HG03066 (cell line): ENCODE data around the gene ASAP3.

Experiments
- ATAC-seq: cut with Tn5 transposase; IDR thresholded peaks from one replicate; pipeline ENCODE4 v1.9.1; 2021; ENCODE audit warnings: low read depth; ENCODE audit not compliant: unreplicated experiment

Gene ASAP3

DNA sequence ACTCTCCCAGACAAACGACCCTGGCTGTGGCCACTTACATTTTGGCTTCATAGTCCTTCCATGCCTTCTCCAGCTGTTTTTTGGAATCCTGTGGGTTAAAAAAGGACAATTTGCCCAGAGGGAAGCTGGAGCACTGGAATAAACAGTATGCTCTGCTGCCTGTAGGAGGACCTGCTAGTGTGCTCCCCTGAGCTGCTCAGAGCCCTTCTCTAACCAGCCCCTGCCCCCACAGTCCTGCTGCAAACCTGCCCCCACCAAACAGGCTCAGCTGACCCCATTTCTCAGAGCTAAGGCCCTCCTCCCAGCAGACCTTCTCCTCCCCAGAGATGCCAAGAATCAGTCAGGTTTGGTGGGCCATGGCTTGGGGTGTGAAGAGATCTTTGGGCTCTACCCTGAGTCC lies 32.5 kb downstream of the ASAP3 start:
- no peak for ATAC-seq

DNA sequence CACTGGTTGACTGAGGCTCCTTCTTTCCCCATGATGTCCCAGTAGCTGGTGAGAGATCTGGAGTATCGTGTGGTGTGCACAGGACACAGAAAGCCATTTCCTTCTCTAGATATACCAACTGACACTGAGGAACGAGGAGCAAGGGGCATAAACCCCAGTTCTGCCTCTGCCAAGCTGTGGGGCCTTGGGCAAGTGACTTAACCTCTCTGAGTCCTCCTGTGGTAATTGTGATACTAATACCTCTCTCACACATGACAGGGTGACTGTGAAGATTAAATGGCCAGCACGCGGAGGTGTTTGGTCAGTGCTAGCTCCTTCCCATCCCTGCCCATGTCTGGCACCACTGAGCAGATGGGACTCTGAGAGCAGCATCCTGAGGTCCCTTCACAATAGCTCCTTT lies 33.1 kb downstream of the ASAP3 start:
- no peak for ATAC-seq

DNA sequence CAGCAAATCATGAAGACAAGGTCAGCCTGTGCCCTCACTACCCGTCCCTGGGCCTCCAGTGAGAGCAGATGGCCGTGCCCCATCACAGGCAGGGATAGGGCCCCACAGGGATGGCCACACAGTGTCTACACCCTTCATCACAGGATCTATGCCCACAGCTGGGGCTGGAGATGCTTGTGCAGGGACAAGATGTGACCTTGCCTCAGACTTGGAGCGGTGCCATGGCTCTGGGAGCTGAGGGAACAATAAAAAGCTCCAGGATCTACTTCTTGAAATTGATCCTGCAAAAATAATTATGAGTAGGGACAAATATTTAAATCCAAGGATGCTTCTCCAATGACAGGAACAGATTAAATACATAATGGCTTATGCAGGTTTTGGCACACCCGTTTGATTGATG lies 34.0 kb downstream of the ASAP3 start:
- no peak for ATAC-seq

DNA sequence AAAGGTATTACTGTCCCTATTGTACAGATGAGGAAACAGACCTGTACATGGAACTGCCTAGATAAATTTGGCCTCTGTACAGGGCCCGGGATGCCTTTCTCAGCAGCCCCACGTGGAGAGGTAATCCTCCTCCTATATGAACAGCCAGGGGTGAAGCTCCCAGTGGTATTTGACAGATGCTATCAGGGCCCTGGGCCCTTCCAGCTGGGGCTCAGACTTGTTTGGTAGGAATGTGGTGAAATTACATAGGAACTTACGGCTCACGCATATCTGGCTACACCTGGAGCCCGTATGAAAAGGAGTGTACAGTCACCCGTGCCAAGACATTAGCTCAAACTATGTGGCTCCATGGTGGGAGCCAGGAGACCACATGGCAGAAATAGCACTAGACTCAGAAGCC lies 34.7 kb downstream of the ASAP3 start:
- ATAC-seq: no peak

DNA sequence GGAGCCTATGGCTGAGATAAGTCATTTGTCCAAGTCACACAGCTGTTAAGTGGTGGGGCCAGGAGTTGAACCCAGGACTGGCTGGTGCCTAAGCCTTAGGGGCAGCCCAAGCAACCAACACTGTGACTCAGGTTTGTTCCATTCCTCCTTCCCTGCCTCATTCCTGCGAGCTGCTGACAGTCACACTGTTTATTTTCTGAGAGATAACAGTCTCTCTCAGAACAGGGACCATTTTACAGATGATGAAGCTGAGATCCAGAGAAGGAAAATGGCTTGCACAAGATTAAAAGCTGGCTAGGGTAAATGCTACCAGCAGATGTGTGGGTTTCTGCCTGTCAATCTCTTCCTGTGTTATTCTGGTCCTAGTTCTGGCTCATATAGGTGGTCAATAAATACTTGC lies 35.1 kb downstream of the ASAP3 start:
- no peak for ATAC-seq

DNA sequence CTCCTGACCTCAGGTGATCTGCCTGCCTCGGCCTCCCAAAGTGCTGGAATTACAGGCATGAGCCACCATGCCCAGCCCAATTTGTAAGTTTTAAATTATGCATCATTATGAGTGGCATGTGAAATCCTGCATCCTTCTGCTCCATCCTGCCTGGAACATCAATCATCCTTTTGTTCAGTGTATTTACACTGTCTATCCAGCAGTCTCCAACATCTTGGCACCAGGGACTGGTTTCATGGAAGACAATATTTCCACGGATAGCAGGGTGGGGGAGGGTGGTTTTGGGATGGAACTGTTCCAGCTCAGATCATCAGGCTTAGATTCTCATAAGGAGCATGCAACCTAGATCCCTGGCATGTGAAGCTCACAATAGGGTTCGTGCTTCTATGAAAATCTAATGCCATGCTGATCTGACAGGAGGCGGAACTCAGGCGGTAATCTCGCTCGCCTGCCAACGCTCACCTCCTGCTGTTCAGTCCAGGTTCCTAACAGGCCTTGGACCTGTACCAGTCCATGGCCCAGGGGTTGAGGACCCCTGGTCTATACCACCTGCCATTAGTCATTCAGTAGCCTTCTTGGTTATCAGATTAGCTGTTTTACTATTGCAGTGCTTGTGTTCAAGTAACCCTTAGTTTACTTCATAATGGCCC lies 37.2 kb downstream of the ASAP3 start:
- ATAC-seq: no peak

DNA sequence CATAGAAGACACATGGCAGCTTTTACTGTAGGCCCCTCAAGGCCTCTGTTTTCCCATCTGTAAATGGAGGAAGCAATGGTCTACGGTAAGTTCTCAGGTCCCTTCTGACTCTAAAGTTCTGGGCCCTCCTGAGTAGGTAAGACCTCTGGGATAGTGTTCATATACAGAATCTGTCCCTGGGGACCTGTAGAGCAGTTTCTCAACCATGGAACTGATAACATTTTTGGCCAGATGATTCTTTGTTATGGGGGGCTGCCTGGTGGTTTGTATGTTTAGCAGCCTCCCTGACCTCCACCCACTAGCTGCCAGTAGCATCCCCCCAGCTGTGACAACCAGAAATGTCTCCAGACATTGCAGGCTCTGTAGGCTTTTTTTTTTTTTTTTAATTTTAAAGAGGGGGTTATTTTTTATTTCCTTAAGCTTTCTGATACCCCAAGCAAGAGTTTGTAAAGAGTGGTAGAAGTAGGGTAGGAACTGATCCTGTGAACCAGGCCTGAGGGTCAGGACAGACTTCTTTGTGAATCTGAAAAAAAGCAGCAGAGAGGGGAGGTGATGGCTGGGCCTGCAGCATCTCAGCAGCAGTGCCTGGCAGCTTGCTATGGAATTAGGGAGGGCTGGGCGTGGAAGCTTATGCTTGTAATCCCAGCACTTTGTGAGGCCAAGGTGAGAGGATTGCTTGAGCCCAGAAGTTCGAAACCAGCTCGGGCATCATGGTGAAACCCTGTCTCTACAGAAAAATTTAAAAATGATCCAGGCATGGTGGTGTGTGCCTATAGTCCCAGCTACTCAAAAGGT lies 39.2 kb downstream of the ASAP3 start:
- ATAC-seq: no peak

DNA sequence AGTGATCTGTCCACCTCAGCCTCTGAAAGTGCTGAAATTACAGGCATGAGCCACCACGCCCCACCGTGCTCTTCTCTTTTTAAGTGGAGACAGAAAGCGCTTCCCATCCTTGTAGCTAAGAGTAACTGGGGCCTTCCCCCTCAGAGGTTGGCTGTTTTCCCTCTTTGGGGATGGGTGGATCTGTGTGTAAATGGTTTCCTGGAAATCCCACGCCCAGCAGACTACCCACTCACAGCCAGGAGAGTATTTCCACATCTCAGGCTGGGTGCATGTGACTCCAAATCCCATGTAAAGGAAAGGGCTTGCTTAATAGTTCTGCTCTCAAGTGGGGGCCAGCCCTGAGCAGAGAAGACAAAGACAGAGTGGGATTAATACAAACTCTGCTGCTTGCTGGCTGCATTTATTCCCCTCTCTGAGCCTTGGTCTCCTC lies 39.9 kb downstream of the ASAP3 start:
- ATAC-seq: no peak

DNA sequence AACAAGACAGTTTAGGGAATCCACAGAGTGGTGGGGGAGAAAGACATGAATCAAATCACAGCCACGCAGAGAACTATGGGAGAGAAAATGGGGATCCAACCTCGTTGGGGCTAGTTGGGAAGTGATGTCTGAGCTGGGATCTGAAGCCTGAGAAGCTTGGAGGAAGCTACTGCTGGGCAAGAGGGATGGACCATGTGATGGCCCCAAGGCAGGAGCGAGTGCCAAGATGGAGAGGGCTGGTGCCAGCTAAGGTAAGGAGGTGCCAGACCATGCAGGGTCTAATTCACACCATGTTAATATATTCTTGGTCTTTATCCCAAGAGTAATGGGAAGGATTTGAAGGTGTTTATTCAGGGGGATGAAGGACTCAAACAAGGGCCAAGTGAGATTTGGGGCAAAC lies 41.2 kb downstream of the ASAP3 start:
- no peak for ATAC-seq

DNA sequence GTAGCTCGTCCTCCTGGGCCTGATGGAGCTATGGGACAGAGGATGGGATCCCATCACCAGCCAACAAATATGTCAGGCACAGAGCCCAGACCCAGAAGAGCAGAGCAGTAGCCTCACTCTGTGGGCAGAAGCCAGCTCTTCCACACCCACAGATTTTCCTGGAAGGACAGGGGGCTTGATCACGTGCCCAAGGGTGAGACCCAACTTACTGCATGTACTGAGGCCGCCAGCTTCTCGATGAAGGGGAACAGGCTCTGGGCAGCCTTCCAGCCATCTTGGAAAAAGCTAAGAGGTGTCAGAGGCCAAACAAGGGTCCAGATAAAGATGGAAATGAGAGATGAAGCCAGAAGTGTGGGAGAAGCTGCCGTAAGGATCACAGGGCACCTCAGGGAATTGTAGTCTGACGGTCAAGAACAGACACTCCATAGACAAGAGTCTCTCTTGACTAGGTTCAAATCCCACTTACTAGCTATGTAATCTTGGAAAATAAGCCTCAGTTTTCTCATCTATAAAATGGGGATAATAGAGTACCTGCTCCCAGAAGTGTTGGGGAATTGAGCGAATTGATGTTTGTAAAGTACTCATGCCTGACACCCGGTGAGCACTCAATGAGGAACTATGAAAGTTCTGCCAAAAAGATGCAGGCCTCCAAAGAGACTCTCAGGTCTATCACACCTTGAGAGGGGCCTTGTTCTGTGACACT lies 42.4 kb downstream of the ASAP3 start:
- ATAC-seq: no peak

DNA sequence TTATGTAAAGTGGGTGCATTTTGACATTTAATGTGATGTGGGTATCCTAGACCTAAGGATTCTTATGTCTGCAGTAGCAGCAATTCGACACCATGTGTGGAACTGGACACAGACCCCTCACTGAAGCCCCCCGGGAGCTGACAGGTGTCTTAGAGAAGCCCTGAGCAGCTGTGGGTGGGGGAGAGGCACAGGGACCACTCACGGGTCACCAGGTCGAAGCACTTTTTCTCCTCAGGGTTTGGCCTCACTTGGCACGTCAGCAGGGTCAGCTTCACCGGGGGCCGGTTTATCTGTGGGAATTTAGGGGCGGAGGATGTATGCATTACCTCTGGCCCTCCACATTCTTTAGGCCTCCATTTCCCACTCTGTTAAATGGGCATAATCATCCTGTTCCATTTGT lies 45.4 kb downstream of the ASAP3 start:
- ATAC-seq: no peak

DNA sequence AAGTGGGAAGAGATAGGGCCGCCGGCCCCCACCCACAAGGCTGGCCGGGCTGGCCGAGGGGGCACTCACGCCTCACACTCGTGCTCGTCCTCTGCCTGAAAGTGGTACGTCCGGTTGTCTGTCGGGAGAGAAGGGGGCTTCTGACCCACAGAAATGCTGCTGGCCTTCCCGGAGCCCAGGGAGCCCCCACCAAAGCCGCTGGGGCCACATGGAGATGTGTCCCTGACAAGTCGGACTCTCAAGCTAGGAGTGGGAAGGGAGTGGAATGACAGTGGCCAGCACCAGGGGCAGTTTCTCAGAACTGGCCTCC lies 46.7 kb downstream of the ASAP3 start:
- ATAC-seq: no peak

DNA sequence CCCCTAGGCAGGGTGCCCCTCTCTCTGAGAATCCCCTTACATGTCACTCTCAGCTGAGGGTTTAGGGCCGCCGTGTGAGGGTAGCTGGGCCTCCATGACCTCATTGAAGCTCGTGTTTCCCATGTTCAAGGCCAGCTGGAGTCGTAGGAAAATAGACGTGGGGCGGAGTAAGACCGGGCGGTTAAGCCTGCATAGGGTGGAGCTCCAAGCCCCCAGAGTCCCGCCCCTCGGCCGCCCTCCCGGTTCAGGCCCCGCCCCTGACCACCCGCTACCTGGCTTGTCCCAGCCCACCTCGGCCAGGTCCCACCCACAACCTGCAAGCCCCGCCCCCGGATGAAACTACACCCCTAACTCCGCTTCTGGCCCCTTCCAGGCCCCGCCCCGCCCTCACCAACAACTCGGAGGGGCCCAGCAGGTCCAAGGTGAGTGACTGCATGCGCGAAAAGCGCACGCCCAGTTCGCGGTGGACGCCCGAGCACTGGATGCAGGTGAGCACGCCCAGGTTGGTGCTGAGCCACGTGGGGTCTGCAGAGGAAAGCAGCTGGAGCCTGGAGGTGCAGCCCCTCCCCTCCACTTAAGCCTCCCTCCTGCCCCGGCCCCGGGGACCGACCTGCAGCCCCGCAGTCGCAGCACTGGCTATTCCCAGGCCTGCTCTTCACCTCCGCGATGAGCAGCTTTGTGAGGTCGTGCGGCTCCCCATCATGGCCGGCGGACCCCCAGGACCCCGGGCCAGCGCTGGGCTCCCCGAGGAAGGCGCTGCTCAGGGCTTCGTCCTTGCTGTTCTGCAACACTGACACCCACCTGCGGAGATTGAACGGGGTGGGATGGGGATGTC lies 47.2 kb downstream of the ASAP3 start:
- no peak for ATAC-seq

DNA sequence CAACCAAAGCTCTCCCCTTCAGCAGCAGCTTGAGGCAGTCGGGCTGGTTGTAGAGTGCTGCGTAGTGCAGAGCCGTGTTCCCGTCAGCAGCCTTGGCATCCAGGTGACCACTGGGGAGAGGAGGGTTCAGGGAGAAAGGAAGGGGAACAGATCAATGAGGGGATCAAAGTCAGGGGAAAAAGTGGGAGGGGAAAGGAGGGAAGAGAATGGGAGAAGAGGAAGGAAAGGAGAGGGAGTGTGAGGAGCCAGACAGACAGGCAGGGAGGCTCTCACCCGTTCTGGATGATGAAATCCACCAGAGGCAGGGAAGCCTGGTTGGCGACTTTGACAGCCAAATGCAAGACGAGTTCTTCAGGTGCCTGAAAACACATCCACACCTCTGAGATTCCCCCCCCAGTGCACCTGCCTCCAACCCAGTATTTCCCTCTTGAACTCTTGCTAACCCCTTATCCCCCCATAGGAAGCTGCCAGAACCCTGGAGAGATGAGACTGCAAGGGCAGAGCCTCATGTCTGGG lies 49.7 kb downstream of the ASAP3 start:
- ATAC-seq: no peak

DNA sequence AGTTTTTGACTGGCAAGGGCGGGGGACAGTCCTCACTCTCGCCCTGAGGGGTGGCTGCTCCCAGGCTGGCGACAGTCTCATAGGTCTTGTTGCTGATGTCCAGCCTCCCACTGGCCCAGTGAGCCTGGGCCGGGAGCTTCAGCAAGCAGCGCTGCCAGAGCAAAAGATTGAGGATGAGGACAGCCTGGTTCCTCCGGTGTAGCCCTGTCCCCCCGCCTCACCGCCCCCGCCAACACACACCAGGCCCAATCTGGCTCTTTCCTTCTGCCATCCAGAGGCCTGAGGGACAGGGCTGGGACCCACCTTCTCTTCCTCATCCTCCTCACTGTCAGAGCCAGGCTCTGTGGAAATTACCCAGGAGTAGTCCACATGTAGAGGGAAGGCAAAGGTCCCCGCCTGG lies 50.9 kb downstream of the ASAP3 start:
- ATAC-seq: no peak

DNA sequence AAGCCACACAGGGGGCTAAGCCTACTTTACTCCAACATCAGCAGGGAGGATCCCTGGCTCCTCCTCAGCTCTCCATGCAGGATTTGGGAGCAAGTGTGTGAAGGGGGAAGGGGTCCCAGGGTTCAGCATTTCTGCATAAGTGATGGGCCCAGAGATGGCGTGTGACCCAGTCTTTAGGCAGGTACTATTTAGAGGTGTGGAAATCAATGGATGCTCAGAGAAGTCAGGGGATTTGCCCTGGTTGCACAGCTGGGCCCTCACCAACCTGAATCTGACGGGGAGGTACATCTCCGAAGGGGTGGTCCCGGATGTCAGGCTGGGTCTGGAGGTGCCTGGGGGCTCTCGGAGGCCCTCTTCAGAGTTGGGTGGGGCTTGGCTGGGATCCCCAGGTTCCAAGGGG lies 52.5 kb downstream of the ASAP3 start:
- ATAC-seq: no peak

DNA sequence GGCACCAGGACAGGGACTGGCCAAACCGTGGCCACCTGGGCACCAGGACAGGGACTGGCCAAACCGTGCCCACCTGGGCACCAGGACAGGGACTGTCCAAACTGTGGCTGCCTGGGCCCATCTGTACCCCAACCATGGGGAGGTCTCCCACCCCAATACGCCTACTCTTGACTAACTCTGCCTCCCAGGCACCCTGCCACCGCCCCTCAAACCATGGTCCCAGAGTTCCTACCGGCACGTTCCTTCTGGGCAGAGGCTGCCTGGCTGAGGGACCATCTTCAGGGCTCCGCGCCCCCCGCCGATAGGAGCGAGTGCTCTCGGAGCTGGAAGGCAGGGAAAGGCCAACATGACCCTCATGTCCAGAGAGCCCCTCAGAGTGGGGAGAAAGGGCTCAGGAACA lies 53.2 kb downstream of the ASAP3 start:
- no peak for ATAC-seq

DNA sequence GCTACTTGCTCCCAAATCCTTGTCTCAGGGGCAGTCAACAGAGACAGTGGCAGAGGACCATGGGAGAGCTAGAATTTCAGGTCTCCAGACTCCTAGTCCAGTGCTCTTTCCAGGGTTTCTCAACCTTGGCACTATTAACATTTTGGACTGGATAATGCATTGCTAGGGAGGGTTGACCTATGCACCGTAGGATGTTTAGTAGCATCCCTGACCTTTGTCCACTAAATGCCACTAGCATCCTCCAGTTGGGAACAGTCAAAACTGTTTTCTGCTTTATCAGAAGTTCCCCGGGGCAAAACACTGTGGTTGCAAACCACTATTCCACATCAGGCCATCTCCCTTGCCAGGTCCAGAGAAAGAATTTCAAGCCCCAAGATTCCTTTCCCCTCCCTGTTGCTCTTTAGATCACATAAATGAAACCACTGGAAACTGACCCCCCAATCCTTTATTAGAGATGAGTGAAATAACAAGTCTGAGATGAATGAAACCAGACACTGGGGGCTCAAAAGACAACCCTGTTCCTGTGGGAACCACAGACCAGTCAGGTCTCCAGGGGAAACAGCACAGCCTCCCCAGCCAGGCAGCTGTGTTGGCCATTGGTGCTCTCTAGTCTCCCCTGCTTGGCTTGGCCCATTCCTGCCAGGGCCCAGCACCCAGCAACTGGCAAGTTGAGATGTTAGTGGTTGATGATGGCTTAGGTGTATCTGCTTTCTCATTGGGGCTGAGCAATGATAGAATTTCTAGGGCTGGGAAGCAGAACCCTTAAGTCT lies 55.7 kb downstream of the ASAP3 start:
- ATAC-seq: no peak

DNA sequence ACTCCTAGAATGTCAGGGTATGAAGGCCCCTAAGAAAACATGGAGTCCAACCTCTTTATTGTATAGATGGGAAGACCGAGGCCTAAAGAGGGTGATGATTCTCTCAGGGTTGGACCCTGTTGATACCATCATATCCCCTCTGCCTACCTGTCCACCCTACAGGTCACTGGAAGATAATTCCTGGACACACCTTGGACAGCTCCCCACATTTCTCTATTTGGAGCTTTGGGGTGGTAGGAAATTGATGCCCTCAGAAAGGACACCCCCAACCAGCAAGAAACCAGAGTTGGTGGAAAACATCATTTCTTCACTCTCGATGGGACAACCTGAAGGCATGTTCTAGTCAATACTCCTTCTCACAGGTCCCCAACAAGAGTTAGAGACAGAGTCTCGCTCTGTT lies 56.4 kb downstream of the ASAP3 start:
- no peak for ATAC-seq

DNA sequence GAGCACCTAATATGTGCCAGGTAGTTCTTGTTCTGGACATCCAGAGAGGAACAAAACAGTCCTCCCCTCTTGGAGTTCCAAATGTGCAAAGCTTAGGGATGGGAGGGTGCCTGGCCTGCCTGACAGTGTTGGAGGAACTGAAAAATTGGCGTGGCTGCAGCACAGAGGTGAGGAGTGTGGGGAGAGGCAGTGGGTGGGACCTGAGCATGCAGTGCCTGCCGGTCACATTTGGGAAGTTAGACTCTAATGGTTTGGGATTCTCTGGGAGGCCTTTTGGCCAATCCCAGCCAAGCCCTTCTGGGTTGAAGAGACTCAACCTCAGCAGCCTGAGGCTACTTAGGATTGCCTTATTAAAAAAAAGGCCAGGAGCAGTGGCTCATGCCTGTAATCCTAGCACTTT lies 57.2 kb downstream of the ASAP3 start:
- ATAC-seq: no peak
